SIG-M5 treated with dmso at 0.1 percent for 504 hours (cell line): ENCODE measurements around the gene PIEZO1.
A peak's percentile ranks its signal among the peaks of the same experiment; 100 is the strongest.

Source experiments
- DNase-seq: peaks from one replicate; lab custom pipeline; 2025; ENCODE audit not compliant: unreplicated experiment; lab: John Stamatoyannopoulos, UW

The PIEZO1 gene

GRCh38 chr16:88770461-88771293 is 14.3 kb downstream of the PIEZO1 start:
- peak; percentile 72 for DNase-seq

DNA sequence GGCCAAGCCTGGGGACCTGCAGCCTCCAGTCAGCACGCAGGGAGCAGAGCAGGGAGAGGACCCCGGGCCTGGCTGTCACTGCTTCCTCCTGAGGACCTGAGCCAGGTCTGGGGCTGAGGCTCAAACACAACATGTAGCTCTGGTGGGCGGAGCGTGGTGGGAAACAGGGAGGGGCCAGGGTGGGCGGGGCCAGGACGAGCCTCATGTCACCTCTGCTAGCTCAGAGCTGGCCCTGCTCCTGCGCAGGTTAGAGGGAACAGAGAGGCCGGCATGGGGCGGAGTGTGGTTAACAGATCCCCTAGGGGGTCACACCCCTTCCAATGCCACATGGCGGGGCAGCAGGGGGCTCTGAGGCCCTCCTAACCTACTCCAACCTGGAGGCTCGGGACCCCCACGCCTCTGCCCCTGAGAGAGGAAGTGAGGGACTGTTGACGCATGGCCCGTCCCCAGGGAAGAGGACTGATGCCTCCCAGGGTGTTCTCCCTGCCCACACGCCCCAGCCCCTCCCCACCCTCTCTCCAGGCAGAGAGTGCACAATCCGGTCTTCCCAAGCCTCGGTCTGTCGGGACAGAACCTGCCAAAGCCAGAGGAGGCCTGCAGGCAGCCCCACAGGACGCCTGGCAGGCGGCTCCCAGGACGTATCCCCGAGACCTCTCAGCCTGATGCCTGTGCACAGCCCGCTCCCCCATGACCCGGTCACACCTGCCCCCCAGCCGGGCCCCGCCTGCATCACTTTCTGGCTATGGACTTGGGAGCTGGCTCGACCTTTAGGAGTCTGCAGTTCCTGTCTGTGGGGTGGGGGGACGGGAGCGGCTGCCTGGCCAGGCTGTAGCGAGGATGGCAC is 15.2 kb downstream of the PIEZO1 start:
- peak; percentile 38 for DNase-seq

- DNase-seq, result no peak
Measured at GRCh38 chr16:88768071-88768783, 16.8 kb downstream of the PIEZO1 start.

DNA sequence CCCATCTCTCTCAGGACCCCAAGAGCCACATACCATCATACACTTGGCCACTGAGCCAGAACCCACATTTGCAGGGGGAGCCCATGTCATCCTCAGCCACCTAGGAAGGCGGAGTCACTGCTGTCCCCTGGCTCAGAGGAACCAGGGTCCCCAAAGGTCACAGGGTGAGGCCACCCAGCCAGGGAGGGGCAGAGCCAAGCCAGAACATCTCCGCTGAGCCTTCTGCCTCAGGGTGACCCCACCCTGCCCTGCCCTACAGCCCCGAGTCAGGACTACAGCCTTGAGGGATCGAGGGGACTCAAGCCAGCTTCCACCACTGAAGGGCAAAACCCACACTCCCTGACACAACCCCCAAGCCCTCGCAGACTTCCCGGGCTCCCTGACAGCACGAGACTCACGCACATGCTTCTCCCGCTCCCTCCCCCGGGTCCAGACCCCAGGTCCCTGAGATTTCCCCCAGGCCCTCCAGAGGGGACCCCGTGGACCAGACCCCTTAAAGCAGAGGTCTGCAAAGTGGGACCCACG is 17.4 kb downstream of the PIEZO1 start:
- no peak for DNase-seq

DNA sequence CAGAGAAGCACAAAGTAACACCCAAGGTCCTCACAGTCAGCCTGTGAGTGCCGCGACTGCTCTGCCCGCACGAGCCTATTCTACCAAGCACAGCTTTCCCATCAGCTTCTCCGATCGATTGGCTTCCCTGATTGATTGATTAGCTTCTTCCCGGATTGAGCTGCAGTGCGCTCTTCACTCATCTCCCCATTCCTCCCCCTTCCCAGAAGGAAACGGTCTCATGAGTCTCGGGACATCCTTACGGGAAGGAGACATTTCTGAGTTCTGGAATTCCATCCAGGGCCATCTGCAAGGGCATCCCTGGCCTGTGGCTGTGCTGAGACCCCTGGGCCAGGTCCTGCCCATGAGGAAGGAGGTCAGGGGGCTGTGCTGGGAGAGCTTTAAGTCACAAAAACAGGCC is 18.0 kb downstream of the PIEZO1 start:
- DNase-seq, result no peak

- DNase-seq, result peak; percentile 72
Measured at GRCh38 chr16:88764913-88765349, 20.1 kb downstream of the PIEZO1 start.

- DNase-seq, result no peak
Measured at GRCh38 chr16:88764080-88764479, 20.9 kb downstream of the PIEZO1 start.

- DNase-seq, result peak; percentile 40
Measured at GRCh38 chr16:88763502-88764053, 21.4 kb downstream of the PIEZO1 start.

- DNase-seq, result no peak
Measured at GRCh38 chr16:88762941-88763340, 22.1 kb downstream of the PIEZO1 start.

DNA sequence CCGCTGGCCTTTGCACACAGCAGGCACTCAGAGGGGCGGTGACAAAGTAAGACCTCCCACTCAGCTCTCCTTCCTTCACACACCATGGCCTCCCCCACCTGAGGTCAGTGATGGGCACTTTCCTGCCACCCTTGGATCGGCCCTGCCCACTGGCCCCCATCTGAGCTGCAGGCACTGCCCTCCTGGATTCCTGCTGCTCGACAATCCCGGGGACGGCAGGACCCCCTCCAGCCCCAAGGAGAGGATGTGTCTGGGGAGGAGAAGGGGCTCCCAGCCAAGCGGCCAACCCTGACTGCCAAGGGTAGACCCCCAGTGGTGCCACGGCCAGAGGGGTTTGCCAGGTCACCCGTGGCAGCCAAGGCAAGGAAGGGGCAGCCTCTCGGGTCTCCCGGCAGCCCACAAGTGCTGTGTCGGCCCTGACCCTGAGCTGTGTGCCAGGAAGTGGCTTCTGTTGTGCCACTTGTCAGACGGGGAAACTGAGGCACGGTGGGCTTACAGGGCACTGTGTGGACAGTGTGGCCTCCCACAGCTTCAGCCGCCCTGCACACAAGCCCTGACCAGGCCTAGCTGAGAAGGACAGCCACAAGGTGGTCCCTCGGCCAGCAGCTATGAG is 22.7 kb downstream of the PIEZO1 start:
- DNase-seq, result no peak

GRCh38 chr16:88761830-88762229 is 23.2 kb downstream of the PIEZO1 start:
- DNase-seq, result no peak

DNA sequence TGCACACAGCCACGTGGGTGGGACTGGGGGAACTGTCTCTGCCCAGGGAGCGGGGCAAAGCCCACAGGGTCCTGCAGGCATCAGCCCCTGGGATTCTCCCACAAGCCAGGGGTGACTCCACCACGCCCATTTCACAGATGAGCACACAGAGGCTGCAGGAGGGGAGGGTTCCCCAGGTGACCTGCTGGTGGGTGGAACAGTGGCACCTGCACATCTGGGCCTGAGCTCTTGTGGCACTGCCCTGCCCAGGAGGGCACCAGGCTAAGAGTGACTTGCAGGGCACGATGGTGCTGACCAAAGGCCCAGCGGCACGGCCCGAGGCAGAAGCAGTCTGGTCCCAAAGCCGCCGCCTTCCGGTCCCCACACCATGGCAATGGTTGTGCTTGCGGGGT is 23.9 kb downstream of the PIEZO1 start:
- no peak for DNase-seq

- peak; percentile 21 for DNase-seq
Measured at GRCh38 chr16:88760424-88761142, 24.4 kb downstream of the PIEZO1 start.

DNA sequence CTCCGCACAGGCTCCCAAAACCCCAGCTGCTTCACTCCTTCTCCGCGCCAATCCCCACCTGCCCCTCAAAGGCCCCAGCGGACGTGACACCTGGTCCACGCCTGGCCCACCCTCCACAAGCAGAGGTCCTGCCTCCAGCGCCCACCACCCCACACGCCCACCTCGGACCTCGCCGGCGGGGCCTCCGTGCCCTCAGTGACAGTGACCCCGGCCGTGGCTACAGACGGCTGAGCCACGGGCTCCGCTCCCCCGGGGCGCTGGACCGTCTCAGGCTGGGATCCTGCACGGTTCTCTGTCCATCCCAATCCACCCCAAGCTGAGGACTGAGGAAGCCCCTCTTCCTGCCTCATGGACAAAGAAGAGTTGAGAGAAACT is 25.1 kb downstream of the PIEZO1 start:
- DNase-seq, result no peak

DNA sequence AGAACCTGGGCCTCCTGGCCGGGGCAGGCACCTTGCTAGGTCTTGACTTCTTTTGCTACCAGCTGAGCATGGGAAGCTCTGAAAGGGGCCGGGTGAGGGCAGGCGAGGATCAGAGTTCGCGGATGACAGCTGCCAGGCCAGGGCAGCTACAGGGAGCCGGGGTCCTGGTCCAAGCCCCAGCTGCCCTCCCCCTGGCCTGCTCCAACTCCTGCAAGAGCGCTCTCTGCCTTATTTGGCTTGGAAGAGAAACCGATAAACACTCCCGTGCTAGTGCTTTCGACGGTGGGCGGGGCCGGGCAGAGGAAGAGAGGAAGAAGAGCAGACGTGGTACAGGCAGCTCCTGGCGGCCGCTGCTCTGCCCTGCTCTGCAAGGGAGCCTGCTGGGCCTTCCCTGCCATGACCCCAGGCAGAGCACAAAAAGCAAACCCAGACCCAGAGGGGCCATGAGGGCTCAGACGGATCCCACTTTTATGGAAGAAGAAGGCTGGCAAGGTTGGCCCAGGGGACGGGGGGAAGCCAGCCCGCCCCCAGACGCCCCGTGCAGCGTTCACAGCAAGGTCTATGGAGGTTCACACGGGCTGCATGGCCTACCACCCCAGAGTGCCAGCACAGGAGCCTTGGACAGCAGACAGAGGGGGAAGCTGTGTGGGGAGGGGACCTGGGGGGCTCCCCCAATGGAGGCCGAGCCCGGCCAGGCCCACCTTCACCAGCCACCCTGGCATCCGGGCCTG is 25.6 kb downstream of the PIEZO1 start:
- no peak for DNase-seq

DNA sequence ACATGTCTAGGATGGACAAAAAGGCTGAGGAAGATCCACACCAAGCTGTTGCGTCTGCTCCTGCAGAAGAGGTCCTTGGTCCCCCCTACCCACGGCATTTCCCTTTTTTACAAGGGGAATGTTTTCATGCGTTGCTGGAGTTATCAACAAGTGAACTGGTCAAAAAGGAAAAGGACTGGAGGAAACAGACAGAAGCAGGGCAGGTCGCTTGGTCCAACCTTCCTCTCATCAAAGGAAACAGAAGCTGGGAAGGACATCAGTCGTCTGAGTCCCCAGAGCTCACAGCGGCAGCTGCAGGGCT is 26.1 kb downstream of the PIEZO1 start:
- no peak for DNase-seq

DNA sequence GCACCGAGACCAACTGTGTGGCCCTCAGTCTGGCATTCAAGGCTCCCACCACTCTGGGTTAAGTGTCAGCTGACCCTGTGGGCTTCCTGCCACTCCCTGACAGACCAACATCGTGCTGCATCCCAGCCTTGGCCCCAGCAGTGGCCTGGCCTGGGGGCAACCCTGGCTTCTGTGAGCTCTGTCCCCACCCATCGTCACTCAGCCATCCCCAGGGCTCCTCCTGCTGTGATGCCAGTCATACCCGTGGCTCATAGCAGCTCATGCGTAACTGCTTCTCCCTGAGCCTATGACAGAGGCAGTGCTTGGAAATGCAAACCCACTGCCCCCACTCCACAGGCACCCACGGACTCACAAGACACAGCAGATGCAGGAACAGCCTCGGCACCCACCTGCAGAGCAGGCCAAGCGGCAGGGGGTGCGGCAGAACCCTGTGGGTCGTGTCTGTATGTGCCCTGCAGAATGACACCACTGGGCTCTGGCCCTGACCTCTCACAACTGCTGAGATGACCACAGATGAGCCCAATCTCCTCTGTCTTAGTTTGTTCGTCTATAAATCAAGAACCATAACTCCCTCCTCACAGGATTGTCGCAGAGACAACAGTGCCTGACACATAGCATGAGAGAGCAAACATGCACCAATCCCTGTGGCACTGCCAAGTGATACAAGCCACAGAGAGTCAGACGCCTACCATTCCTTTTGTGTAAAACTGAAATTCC is 26.6 kb downstream of the PIEZO1 start:
- no peak for DNase-seq

- DNase-seq, result no peak
Measured at GRCh38 chr16:88755745-88756443, 29.1 kb downstream of the PIEZO1 start.
